ENCODE data around the gene KDR. TPM values are rescaled to one million over a fixed set of nuclear protein-coding genes. Genes with fewer than 3 reads are reported as not detected.
A peak's percentile ranks its signal among the peaks of the same experiment; 100 is the strongest.

Gene KDR
- polyA plus RNA-seq, 12 donors, result 36.1 to 62.0 (median 55.1) TPM; not detected in 1

DNA sequence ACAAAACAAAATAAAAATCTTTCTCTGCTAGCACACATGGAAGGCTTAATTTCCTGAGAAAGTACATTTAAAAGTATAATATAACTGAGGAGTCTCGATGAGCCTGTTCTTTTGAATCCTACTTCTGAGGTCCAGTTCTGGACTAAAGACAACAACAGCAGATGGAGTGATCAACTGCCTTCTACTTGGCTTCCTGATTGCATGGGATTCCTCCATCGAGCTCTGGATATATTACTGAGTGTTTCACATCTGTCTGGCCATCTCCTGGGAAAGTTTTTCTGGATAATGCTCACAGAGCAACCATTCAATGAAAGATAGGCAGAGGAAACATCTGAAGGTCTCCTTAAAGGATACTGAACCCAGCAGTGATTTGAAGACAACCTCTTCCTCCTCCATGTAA is 42.6 kb downstream of the KDR start:
- DNase-seq, result peak; percentile 16

DNA sequence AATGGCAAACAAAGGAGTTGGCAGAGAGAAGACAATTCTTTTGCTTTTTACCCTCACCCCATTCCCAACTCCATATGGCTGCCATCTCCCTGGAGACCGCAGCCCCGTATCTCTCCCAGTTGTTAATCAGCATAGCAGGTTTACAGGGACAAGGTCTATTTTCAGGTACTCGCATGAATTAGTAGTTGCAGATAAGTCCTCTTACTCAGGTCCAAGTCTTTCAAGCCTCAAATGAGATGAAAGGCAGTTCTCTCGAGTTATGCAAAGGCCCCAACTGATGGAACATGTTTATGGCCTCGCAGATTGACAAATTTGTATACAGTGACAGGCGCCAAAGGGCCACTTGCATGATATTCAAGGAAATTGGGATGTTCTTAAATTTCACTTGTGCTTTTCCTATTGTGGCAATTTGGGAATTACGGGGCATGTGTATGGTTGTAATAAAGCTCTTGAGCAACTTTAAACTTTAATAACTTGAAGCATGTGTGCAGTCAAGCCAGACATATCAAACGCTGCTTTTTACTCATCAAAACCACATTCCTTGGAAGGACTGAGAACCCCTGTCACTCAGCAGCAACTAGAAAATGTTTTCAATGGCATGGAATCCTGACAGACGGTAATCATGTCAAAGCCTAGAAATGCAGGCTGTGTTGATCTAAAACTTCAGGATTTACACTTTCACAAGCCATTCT is 45.1 kb downstream of the KDR start:
- DNase-seq, result no peak

DNA sequence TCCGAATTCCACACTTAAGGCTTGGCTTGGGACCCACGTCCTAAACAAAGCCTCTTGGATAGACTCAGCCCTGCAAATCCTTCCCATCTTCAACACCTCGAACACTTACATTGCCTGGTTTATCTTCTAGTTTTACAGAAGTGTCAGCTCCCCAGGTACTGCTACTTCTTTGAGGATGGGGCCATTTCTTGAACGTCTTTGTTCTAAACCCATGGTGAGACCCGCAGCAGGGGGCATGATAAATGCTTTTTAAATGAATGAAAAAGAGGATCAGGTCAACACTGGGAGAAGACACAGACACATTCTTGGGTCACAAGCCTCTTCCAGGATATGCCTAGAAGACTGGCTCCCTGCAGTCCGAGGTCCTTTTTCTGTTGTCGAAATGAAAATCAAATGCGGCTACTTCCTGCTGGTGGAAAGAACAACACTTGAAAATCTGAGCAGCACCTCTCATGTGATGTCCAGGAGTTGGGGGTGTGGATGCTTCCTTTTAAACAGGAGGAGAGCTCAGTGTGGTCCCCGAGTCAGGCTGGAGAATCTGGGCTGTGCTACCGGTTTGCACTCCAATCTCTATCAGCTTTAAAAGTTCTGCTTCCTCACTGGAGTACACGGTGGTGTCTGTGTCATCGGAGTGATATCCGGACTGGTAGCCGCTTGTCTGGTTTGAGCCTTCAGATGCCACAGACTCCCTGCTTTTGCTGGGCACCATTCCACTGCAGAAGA is 45.8 kb downstream of the KDR start:
- DNase-seq, result no peak

DNA sequence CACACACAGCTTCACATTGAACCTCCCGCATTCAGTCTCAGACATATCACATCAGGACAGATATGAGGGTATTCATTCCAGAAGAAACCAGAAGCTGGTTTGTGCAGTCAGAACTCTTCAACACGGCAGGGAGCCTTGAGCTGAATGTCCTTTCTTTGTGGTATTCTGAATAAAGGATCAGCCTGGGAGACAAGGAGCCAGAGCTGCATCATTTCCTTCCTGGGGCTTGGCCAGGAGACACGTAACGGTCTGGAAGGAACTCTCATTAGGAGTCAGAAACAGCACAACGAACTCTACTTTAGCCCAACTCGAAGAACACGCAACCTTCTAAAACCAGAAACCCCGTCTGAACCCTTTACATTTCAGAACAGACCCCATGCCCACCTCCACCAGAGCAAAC is 46.4 kb downstream of the KDR start:
- DNase-seq, result peak; percentile 74

DNA sequence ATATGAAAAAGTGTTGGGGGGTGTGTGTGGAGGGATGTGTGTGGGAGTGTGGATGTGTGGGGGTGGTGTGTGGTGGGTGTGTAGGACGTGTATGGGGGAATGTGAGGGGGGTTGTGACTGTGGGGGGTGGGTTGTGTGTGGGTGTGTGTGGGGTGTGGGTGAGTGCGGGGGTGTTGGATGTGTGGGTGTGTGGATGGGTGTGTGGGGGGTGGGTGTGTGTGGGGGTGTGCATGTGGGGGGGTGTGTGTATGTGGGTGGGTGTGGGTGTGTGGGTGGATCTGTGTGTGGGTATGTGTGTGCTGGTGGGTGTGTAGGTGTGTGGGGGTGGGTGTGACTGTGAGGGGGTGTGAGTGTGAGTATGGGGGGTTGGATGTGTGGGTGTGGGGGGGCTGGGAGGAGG is 47.8 kb downstream of the KDR start:
- no peak for DNase-seq

DNA sequence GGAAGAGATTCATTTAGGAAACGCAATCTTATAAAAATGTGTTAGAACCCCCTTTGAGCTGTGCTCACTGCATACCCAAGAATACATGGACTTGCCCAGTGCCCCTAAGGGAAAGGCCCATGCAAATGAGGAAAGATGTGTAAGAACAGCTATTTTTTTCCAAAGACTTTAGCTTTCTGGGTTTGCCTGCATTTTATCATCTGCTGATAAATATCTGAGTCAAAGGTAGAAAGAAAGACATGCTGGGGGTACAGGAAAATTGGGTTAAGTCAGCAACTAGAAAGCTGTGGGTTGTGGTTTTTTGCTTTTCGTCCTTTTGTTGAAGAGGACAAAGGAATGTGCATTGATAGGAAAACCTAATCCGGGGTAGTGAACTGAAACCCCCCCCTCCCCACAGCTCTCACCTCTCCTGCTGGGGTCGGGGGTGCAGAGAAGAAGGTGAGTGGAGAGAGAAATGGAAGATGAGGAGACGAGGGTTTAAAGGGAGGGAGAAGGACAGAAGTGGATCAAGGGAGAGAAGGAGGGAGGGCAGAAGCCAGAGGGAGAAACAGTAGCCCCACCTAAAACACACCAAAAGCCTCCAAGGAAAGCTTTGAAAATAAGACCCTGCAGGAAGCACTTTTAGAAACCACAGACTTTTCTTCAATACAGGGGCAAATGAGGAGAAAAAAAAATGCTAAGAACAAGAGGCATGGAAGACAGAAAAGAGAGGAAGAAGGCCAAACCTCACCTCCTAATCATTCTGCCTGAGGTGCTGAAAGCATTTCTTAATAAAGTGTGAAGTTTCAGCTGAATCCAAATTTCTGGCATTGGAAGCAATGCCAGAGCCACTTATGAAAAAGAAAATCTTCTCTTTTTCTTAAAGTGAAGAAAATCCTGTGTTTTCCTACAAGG is 49.3 kb downstream of the KDR start:
- no peak for DNase-seq

DNA sequence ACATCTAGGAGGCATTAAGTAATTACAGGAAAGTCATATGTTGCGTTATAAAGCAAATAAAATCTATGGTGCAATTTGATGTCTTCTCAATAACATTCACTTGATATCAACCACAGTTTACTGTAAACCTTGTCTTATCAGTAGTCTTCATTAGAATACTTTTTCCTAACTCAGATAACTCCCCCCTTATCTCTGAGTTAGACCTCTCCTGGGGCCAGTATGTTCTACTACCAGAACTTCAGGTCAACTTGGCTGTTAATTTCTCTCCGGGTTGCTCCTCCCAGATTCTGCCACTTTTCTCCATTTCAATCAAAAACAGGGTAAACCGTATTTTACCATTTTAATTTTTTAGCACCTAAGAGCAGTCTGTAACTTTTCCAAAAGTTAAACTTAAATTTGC is 50.0 kb downstream of the KDR start:
- DNase-seq, result no peak

DNA sequence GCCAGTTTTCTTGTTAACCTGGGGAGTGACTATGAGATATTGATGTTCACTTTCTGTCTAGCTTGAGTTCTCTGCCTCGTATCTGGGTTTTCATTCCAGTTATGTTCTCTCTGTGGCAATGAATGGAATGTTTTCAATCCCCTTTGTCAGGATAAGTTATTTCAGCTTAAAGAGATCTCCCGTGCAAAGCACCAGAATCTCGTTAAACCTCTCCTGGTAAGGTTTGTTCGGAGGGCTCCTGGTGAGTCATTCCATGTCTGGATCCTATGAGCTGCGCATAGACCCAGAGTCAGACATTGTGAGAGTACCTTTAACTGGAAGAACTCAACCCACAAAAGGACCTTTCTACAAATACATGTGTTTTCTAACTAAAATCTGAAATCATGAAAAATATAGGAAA is 51.0 kb downstream of the KDR start:
- no peak for DNase-seq

DNA sequence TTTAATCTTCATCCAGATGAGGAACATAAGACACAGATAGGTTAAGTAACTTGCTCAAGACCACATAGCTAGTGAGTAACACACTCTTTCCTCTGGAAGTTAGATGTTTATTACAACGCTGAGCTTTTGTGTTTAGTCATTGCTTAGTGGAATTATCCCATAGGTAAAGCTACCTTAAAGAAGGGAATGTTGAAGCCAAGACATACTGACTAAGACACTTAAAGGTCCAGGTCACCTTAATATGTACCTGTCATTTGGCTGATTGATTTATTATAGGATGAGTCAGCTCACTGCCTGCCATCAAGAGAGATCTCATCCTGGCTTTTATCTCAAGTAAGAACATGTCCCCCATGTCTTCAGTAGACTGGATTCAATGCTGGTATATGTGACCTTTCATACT is 53.4 kb downstream of the KDR start:
- DNase-seq, result no peak

DNA sequence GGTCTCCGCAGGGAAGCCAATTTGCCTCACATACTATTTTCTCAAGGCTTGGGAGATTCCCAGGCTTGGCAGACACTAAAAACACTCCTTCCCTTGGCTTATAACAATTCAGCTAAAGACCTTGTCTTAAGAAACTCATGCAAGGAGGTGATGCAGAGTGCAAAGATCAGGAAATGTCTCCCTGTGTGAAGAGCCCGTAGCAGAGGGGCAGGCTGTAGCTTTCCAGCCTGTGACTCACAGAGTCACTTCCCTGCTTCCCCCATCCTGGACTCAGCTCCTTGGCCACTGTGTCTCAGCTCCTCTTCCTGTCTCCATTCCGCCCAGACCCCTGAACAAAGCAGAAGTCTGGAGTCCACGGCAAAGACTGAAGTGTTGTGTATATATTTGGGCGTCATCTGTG is 56.1 kb downstream of the KDR start:
- no peak for DNase-seq

DNA sequence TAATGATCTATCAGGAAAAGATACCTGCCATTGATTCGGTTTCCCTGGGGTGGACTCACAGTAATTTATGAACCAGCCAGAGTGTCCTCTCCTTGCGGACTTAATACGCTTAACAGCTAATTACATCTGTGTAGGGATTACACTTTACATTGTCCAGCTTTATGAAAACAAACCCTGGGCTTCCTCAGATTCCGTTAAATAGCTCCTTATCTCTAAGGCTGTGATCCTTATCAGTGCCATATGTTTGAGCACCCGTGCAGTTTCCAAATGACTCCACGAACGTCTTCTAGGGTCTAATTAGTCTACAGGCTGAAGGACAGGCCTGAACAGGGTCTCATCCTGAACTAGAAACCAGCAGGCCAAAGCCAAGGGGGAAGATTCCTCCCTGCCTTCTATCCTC is 56.9 kb downstream of the KDR start:
- DNase-seq, result no peak

DNA sequence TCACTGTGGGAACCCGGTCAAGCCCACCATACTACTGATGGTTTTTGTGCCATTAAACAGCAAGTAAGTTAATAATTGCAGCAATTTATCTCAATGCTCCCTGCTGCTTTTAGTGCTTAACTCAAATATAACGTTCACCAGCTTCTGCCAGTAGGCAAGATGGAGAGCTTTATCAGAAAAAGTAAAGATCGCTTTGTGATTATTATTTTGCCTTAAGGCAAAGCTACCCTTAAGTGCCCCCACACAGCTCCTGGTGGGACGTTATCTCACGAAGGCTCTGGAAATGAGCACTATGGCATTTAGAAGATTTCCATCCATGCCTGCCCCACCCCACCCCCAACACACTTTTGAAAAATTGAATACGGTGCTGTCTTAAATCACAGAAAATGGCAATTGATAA is 59.4 kb downstream of the KDR start:
- no peak for DNase-seq

DNA sequence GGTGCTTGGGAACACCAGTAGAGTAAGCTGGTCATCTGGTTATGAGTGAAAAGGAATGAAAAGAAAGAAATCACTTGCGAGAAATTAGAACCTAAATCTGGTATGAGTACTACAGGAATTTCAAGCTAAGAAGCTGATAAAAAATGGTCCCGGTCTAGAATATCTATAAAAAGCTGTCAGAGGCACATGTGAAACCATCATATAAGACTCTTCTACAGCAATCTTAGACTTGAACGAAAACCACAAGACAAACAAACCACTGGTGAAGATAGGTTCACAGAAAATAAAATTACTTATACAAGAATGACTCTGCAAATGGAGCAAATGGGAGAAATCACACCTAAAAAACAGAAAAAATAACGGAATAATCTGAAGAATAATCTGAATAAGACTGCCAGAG is 69.9 kb downstream of the KDR start:
- DNase-seq, result no peak

DNA sequence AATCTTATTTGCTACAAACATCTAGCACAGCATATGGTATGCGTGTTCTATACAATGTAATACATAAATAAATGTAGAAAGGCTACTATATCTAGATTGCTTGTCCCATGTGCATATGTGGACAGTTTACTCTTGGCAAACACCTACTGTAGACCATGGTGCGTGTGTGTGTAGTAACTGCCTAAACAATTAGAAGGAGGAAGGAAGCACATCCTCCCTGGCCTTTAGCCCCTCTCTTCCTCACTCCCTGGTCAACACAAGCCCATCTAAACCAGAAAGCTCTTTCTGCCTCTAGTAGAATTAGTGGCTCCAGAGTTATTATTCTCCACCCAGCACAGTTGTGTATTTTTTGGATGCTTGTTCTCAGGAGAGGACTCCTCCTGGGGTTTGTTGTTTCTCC is 73.9 kb downstream of the KDR start:
- DNase-seq, result no peak

DNA sequence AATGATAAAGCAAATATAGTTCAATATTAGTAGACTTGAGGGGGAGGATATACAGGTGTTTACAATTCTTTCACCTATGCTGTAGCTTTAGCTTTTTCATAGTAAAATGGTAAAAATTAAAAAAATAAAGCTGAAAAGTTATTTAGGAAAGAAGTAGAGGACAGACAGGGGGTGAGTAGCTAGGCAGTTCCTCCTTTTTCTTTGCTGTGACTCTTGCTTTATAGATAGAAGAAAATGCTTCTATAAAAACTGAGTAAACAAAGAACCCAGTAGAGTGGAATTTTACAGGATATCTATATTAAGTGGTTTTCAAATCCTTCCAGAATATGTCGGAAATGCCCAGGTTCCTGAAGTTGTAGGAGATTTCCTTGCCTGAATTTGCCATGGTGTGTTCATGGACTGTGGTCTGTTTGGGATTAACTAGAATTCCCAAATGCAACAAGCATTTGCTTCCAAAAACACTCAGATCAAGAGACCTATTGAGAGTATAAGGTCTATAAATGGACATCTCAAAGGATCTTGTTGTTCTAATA is 74.9 kb downstream of the KDR start:
- no peak for DNase-seq

DNA sequence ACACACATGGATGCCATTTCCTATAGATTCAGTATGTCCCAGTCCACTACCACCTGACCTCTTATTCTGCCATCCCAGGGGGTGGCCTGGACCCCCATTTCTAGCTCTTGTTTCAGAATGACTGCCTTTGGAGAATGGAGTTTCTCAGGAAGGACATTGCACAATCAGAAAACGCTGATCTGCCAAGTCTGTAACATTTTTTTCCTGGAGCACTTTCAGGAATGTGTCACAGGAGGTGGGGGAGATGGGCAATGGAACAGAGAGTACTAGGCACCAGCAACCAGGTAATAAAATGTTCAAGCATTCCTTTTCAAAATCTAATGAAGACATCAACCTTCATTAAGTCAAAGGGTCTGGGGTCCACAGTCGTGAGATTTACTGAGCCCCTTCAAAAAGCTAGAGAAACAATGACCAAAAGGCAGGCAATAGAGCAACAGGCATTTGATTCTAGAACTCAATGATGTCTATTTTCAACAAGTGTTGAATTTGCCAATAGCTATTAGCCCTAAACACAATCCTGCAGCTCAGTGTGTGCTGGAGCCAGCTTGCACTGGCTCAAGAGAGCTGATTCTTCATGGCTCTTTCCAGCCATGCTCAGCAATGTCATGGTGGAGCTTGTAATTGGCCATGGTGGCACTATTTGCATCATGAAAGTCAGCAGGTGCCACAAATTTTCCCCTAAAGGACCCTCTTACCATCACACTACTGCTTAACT is 87.1 kb downstream of the KDR start:
- peak; percentile 16 for DNase-seq

DNA sequence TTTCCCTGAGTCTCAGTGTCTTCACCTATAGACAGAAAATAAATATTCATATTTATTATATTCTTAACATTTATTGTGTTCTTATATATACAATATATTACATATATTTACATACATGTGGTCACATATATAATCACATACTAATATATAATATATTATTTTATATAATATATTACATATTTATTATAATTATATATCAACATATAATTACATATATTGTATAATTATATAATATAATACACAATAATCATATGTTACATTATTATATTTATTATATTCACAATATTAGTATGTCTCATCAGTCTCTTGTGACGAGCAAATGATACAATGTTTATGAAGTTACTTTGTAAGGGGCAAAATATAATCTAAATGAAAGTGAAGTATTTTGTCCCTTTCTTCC is 87.7 kb downstream of the KDR start:
- DNase-seq, result no peak

DNA sequence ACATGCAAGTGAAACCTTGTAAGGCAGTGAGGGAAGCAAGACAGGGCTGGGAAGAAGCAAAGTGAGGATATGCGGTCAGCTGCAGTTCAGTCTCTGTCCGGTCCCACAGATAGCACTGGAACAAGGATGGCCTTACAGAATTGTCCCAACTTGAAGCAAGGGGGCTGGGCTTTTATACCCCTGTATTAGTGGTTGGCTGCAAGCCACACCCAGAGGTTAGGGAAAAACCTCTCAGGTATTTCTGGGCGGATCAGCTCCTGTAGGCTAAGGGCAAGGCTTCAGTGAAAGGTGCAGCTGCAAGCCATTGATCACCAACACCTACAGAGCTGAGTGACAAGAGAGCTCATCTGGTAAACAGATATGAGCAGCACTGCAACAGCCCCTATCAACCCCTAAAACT is 89.0 kb downstream of the KDR start:
- DNase-seq, result no peak

DNA sequence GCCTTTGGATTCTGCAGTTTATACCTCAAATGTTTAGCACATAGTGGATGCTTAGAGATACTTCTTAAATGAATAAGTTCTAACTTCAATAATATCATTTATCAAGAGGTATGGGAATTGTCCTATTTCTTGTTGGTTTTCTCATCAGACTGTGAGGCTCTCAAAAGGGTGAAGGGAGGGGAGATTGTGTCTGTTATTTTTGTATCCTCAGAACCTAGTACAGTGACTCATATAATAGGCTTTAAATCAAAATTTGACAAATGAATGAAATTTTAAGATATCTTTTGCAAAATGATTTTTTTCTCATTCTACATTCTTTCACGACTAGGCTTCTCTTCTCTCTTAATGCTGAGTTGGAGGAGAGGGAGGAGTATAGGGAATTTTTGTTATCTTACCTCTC is 89.5 kb downstream of the KDR start:
- no peak for DNase-seq

DNA sequence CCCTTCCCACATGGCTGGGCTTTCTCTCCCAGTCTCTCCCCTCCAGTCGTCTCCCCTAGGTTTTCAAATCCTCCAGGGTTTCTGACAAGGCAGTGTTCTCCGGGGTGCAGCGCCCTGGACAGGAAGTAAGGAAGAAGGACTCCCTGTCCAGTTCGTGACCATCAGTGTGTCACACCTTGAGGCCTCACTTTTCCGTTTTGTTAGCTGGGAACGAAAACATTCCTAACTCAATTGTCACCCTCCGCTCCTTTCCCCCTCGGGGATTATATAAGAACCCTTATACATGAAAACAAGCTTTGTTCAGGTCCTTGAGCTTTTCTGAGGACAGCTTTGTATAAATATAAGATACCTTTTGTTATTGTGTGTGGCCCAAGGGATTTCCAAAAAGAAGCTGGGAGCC is 92.1 kb downstream of the KDR start:
- DNase-seq, result no peak

DNA sequence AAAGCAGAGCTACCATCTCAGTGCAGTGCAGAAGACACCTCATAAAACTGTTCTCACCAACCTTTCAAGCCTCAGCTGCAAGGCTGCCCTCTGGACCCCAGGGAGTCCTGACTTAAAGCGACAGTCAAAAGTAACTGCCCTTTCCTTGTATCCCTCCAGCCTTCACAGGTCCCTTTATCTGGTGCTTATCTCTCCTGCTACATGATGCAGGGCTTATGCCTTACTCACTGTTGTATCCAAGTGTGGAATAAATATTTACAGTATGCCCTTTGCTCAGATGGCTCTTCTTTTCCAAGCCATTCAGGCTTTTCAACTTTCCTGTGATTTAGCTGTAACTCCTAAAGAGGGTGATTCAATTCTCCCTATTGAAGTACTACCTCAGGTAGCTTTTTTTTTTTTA is 92.6 kb downstream of the KDR start:
- no peak for DNase-seq

DNA sequence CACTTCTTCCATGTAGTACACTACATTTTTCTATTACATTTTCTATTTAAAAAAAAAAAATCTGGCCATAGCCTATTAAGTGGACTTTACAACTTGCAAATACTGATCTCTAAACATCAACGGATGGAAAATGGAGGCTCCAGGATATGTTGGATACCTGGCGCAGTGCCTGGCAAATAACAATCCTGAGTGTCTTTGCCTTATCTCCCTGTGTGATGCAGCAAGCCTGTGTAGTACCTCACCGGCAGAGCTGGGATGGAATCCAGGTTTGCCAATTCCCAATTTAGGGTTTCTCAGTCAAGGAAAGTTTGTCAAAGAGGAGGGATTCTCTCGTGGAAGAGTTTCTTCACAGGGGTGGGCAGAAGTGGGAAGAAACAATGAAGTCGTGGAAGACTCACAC is 93.2 kb downstream of the KDR start:
- DNase-seq, result no peak

Data from muscle of arm (tissue), 12 donors.